ENCODE results near the gene TRIM3.

- TF ChIP-seq GATA3 (IDR thresholded peaks at IDR 0.05; ENCODE audit: low read depth, low read length) (no peak), GATA2 (IDR thresholded peaks at IDR 0.05; ENCODE audit: low read depth, low read length) (no peak)
Observed at GRCh38 chr11:6437993-6438392, 35.7 kb downstream of the TRIM3 start.
